ENCODE data around the gene NFIB.

NFIB gene

GRCh38 chr9:14340994-14341393 lies 27.1 kb upstream of the NFIB start:
- no peak overlapping the region for H3K4me3 ChIP-seq (ENCODE audit: low read depth, low read length)
- no peak for TF ChIP-seq CTCF (IDR thresholded peaks at IDR 0.05; ENCODE audit: insufficient read depth, low read depth, low read length, missing control alignments)
- no peak for DNase-seq (ENCODE audit: low read depth)

- TF ChIP-seq CTCF (IDR thresholded peaks at IDR 0.05; ENCODE audit: insufficient read depth, low read depth, low read length, missing control alignments): no peak
- no peak overlapping the region for H3K4me3 ChIP-seq (ENCODE audit: low read depth, low read length)
- DNase-seq (ENCODE audit: low read depth): no peak
Observed at GRCh38 chr9:14340219-14340873, 26.4 kb upstream of the NFIB start.

- TF ChIP-seq CTCF (IDR thresholded peaks at IDR 0.05; ENCODE audit: insufficient read depth, low read depth, low read length, missing control alignments): no peak
- no peak overlapping the region for H3K4me3 ChIP-seq (ENCODE audit: low read depth, low read length)
- no peak for DNase-seq (ENCODE audit: low read depth)
Observed at GRCh38 chr9:14339746-14340145, 25.8 kb upstream of the NFIB start.

GRCh38 chr9:14337615-14338014 lies 23.7 kb upstream of the NFIB start:
- TF ChIP-seq CTCF (IDR thresholded peaks at IDR 0.05; ENCODE audit: insufficient read depth, low read depth, low read length, missing control alignments): no peak
- no peak for DNase-seq (ENCODE audit: low read depth)
- H3K4me3 ChIP-seq (ENCODE audit: low read depth, low read length): no peak overlapping the region

GRCh38 chr9:14336244-14336643 lies 22.3 kb upstream of the NFIB start:
- no peak for TF ChIP-seq CTCF (IDR thresholded peaks at IDR 0.05; ENCODE audit: insufficient read depth, low read depth, low read length, missing control alignments)
- DNase-seq (ENCODE audit: low read depth): no peak
- no peak overlapping the region for H3K4me3 ChIP-seq (ENCODE audit: low read depth, low read length)

GRCh38 chr9:14331120-14331519 lies 17.2 kb upstream of the NFIB start:
- H3K4me3 ChIP-seq (ENCODE audit: low read depth, low read length): no peak overlapping the region
- TF ChIP-seq CTCF (IDR thresholded peaks at IDR 0.05; ENCODE audit: insufficient read depth, low read depth, low read length, missing control alignments): no peak
- DNase-seq (ENCODE audit: low read depth): no peak

- no peak for DNase-seq (ENCODE audit: low read depth)
- TF ChIP-seq CTCF (IDR thresholded peaks at IDR 0.05; ENCODE audit: insufficient read depth, low read depth, low read length, missing control alignments): no peak
- no peak overlapping the region for H3K4me3 ChIP-seq (ENCODE audit: low read depth, low read length)
Observed at GRCh38 chr9:14327036-14327435, 13.1 kb upstream of the NFIB start.
